MCF 10A (cell line): Measurements from ENCODE around the gene NAA80. TPM values are rescaled to one million over a fixed set of nuclear protein-coding genes. Genes with fewer than 3 reads are reported as not detected.
A peak's percentile ranks its signal among the peaks of the same experiment; 100 is the strongest.

Source experiments
- BruUV-seq: library from RNA; stranded (reverse); fragments of 400-500 nt; replicated peaks from 2 replicates; lab custom pipeline; 2021; lab: Mats Ljungman, UMichigan
- CTCF ChIA-PET: fragments of 300-600 bp; sonication (Branson Sonifier 250); formaldehyde crosslinking; extraction: SDS; loops from one replicate; lab custom pipeline; 2021; ENCODE audit warnings: antibody characterized with exemption, inconsistent platforms; lab: Yijun Ruan, JAX
- POLR2A ChIA-PET: fragments of 300-600, 350-650 bp; sonication (Branson Sonifier 250); formaldehyde crosslinking; extraction: SDS; loops from one replicate; lab custom pipeline; 2020; ENCODE audit warnings: antibody characterized with exemption, inconsistent platforms; lab: Yijun Ruan, JAX
- DNase-seq: peaks from one replicate; pipeline ENCODE4 v3.0.0-alpha.2; 2018; ENCODE audit not compliant: unreplicated experiment
- H3K27ac Mint-ChIP-seq: one replicate; pipeline ENCODE4 v1.8.0; 2022; ENCODE audit warnings: mild to moderate bottlenecking, low read depth, mixed read lengths; ENCODE audit not compliant: unreplicated experiment
- H3K27me3 Mint-ChIP-seq: one replicate; pipeline ENCODE4 v1.8.0; 2022; ENCODE audit warnings: mixed read lengths; ENCODE audit not compliant: insufficient read depth, unreplicated experiment
- H3K36me3 Mint-ChIP-seq: one replicate; pipeline ENCODE4 v1.8.0; 2022; ENCODE audit warnings: mild to moderate bottlenecking, moderate library complexity, mixed read lengths; ENCODE audit not compliant: insufficient read depth, unreplicated experiment
- H3K4me1 Mint-ChIP-seq: one replicate; pipeline ENCODE4 v1.8.0; 2022; ENCODE audit warnings: mixed read lengths; ENCODE audit not compliant: insufficient read depth, unreplicated experiment
- H3K4me3 Mint-ChIP-seq: one replicate; pipeline ENCODE4 v1.8.0; 2022; ENCODE audit warnings: mild to moderate bottlenecking, moderate library complexity, mixed read lengths; ENCODE audit not compliant: unreplicated experiment
- H3K9me3 Mint-ChIP-seq: one replicate; pipeline ENCODE4 v1.8.0; 2022; ENCODE audit warnings: mixed read lengths; ENCODE audit not compliant: unreplicated experiment
- CTCF ChIP-seq: fragments of 200-600 bp; IDR thresholded peaks from one replicate; pipeline ENCODE4 v1.8.0; 2022; ENCODE audit warnings: antibody characterized with exemption, mild to moderate bottlenecking; ENCODE audit not compliant: unreplicated experiment
- intact Hi-C: fragments of 100-400 bp; cut with micrococcal nuclease; formaldehyde crosslinking; loops from 2 replicates; pipeline ENCODE4 v1.14.1; 2022
- total RNA-seq: library from RNA; stranded (reverse); gene quantifications from 2 replicates; pipeline ENCODE4 v1.2.3, GENCODE V29; 2022

Gene NAA80
- total RNA-seq, 1 experiment from 2014 or later, result 12.4 TPM

GRCh38 chr3:50296721-50297383, 2.4 kb downstream of the NAA80 start:
- no peak for DNase-seq
- CTCF ChIA-PET, result interaction anchor here (0.5 to 5.7 kb wide), 5 partner anchors 27 to 227 kb away, joined by 3 to 30 read pairs (median 3); partner anchors contain the start of gene HYAL2
- no TSS peak for BruUV-seq
- Mint-ChIP-seq H3K27ac (no peak overlapping the region), H3K36me3 (no peaks in the 10 kb centered on the region), H3K4me3 (peak overlapping the region; percentile 16), H3K27me3 (no peaks in the 10 kb centered on the region), H3K9me3 (no peaks in the 10 kb centered on the region), H3K4me1 (peaks cover 15% of the 10 kb centered on the region)
- intact Hi-C loops, result no loop called here
- no peak for TF ChIP-seq CTCF
- POLR2A ChIA-PET, result interaction anchor here (1.5 kb wide), 1 partner anchor 24 kb away, joined by 5 read pairs; no protein-coding TSS in a partner anchor

DNA sequence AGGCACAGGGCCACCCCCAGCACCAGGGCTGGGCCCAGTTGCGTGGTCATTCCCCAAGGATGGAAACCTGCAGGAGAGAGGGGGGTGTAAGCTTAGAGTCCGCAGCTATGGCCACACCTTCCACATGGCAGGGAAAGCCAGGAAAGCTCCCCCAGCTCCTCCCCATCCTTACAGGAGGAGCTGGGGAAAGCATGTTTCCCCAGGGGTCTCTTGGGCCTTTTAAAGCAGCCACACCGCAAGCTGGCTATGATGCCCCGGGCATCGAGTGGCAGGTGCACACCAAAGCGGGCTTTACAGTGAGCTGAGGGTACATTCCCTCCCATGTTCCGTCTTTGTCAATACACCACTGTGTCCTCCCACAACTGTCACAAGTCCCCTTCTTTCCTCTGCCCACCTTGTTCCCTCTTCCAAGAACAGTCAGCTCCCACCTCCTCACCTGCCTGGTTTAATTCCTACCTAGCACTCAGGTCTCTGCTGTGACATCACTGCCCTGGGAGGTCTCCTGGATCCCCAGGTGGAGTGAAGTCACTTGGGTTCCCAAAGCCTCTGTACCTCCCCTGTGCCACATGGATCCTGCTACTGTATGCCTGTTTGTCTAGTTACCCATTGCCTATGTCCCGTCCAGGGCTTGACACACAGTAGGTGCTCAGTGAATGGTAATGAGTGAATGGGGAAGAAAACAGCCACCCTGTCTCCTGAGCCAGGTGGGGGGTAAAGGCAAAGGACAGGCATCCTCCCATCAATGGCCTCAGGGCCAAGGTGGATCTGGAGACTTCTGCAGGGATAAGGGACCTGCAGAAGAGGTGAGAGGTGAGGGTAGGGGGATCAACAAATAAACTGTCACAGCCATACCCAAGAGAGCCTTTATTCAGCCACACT, 3.4 kb downstream of the NAA80 start:
- TF ChIP-seq CTCF, result no peak
- no TSS peak for BruUV-seq
- H3K4me3 Mint-ChIP-seq, result no peak overlapping the region
- POLR2A ChIA-PET, result no interaction called here
- CTCF ChIA-PET, result interaction anchor here (0.9 to 5.7 kb wide), 2 partner anchors 28 to 69 kb away, joined by 4 to 30 read pairs; partner anchors contain the start of gene HYAL2
- H3K9me3 Mint-ChIP-seq, result no peaks in the 10 kb centered on the region
- H3K27ac Mint-ChIP-seq, result no peak overlapping the region
- H3K4me1 Mint-ChIP-seq, result peaks cover 21% of the 10 kb centered on the region
- H3K36me3 Mint-ChIP-seq, result peaks cover 6% of the 10 kb centered on the region
- intact Hi-C loops, result no loop called here
- H3K27me3 Mint-ChIP-seq, result no peaks in the 10 kb centered on the region
- DNase-seq, result no peak

GRCh38 chr3:50294492-50295403, 4.5 kb downstream of the NAA80 start:
- Mint-ChIP-seq H3K27me3 (no peaks in the 10 kb centered on the region), H3K27ac (no peak overlapping the region), H3K4me3 (no peak overlapping the region), H3K4me1 (peaks cover 21% of the 10 kb centered on the region), H3K36me3 (peaks cover 6% of the 10 kb centered on the region), H3K9me3 (no peaks in the 10 kb centered on the region)
- BruUV-seq, result no TSS peak
- intact Hi-C loops, result no loop called here
- CTCF ChIA-PET, result interaction anchor here (0.6 to 5.7 kb wide), 3 partner anchors 18 to 68 kb away, joined by 4 to 30 read pairs (median 4); partner anchors contain the start of gene HYAL2
- DNase-seq, result no peak
- TF ChIP-seq CTCF, result no peak
- POLR2A ChIA-PET, result no interaction called here
